Epithelial cell of umbilical artery (primary cell): ENCODE measurements around the gene GLIPR2. TPM values are rescaled to one million over a fixed set of nuclear protein-coding genes. Genes with fewer than 3 reads are reported as not detected.

ENCODE experiments used
- total RNA-seq: library from RNA; depleted of rRNA; stranded (reverse); fragments of >200 nt; gene quantifications from 2 replicates; pipeline ENCODE4 v1.2.3, GENCODE V29; 2014

The GLIPR2 gene
- 34.4 and 46.0 TPM in 2 replicates for total RNA-seq

GRCh38 chr9:36136272-36136893 lies at the start of gene GLIPR2:
Gene GLIPR2 (plus strand): TSS chr9:36136733. CDS start chr9:36136779, 46 bp downstream.

DNA sequence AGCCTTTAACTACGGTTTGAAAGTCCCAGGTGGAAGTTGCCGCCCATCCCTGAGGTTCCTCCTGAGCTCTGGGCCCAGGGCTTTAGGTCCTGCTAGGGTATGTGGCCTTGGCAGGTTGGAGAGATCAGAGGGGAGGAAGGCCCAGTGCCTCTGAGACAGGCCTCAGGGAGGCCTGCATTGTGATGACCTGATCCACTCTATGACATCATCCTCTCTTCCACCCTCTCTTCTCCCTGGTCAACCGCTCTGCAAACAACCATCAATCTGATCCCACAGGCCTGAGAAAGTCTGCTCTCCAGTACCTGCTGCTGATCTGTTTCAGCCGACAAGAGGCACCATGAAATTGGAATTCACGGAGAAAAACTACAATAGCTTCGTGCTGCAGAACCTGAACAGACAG lies 32.6 kb downstream of the GLIPR2 start, which contains the start of gene CCIN:
CCIN (plus strand) TSS at position 223 of the 400 bp plus-strand sequence; CDS start at position 338, 115 bp downstream.

DNA sequence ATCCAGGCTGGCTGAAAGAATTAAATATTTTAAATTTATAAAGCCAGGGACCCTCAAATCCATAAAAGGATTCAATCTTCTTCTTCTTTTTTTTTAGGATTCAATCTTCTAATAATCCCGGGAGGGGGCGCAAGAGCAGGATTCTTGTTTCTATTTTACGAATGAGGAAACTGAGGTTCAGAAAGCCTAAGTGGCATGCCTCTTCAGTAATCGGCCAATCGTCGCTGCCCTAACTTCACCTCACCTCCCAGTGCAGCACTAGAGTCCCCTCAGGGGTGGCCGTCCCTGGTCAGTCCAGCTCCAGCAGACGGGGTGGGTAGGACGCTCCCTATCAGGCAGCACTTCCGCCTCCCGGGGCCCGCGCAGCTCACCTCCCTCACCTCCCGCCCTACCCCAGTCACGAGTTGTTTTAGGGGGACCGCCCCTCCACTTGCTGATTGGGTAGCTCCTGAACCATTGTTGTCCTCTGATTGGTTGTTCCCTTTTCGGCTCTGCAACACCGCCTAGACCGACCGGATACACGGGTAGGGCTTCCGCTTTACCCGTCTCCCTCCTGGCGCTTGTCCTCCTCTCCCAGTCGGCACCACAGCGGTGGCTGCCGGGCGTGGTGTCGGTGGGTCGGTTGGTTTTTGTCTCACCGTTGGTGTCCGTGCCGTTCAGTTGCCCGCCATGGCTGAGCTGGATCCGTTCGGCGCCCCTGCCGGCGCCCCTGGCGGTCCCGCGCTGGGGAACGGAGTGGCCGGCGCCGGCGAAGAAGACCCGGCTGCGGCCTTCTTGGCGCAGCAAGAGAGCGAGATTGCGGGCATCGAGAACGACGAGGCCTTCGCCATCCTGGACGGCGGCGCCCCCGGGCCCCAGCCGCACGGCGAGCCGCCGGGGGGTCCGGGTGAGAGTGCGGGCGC lies 54.1 kb downstream of the GLIPR2 start, which contains the start of gene CLTA:
CLTA (plus strand) TSS at position 534 of the 902 bp plus-strand sequence; CDS start at position 670, 136 bp downstream.

Other genes with a start within 250 kb of the GLIPR2 start
- gene HRCT1, start 230.5 kb upstream of the GLIPR2 start, total RNA-seq = 0.76 and 3.2 TPM in 2 replicates
- 10.3 and 14.3 TPM in 2 replicates for gene SPAAR, start 227.2 kb upstream of the GLIPR2 start, total RNA-seq
- not detected in 2 replicates for gene OR2S2, start 178.6 kb upstream of the GLIPR2 start, total RNA-seq
- gene RECK, start 99.8 kb upstream of the GLIPR2 start, total RNA-seq = 9.1 and 14.7 TPM in 2 replicates
- 1.3 and 3.8 TPM in 2 replicates for gene CCIN, start 32.7 kb downstream of the GLIPR2 start, total RNA-seq
- 275 and 378 TPM in 2 replicates for gene CLTA, start 54.2 kb downstream of the GLIPR2 start, total RNA-seq
- gene GNE, start 121.7 kb downstream of the GLIPR2 start, total RNA-seq = 14.3 and 20.1 TPM in 2 replicates